ENCODE measurements around the gene NAALADL2.

DNA sequence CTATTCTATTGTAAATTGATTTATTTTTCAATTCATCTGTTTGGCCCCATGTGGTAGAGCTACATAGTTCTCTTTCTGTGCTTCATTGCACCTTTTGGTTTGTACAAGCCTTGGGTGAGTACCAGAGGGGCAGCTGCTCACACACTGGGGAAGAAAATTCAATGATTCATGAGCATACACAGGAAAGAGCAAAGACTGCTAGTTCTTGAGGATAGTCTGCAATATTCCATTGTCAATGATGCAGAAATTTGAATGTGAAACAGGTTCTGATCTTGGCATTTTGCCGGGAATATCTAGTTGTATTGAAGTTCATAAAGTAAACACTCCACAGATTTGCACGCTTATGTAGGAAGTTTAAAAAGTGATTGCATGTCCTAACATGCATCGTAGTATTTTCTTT is 304.6 kb downstream of the NAALADL2 start:
- TF ChIP-seq EZH2 (IDR thresholded peaks at IDR 0.05; ENCODE audit: borderline replicate concordance, low read length) (no peak), CTCF (conservative IDR thresholded peaks at IDR 0.05 in 1 of 2, IDR thresholded peaks at IDR 0.05 in 1 of 2; ENCODE audit: extremely low read depth in 1 of 2, insufficient read depth in 1 of 2, low read depth in 1 of 2, low read length in 2 of 2) (no peak)

All from mammary epithelial cell (primary cell).